ENCODE results near the gene TCF21.
"Not testable (repeated sequence)": the region's sequence is repeated elsewhere in the genome, so short reads cannot be mapped to it uniquely, and the experiment has no call there.

TCF21 gene

DNA sequence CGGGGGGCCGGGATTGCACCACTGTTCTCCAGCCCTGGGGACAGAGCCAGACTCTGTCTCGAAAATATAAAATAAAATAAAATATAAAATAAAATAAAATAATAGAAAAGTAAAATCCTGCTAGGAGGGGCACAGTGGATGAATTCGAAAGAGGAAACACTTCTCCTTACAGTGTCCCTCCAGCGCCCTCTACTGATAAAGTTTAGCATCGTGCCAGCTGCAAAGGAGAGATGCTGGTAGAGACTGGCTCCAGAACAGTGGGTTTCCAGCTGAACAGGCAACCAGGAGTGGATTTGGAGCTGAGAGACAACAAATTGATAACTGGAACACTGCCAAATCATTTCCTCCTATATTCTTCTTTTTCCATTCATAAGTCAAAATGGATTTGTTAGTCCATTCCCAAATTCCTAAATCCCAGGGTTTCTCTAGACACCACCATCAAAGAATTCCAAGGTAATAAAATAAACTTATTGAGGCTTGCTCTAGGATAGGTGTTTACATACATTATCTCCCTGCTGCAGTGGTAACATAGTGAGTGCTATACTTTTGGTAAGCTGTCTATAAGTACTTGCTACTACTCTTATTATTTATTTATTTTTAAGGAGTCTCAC lies 32.4 kb downstream of the TCF21 start:
- peak in 2 of 3 donors; percentile 13 to 42 for DNase-seq (ENCODE audit: low read depth in 3 of 3, low spot score in 1 of 3)

DNA sequence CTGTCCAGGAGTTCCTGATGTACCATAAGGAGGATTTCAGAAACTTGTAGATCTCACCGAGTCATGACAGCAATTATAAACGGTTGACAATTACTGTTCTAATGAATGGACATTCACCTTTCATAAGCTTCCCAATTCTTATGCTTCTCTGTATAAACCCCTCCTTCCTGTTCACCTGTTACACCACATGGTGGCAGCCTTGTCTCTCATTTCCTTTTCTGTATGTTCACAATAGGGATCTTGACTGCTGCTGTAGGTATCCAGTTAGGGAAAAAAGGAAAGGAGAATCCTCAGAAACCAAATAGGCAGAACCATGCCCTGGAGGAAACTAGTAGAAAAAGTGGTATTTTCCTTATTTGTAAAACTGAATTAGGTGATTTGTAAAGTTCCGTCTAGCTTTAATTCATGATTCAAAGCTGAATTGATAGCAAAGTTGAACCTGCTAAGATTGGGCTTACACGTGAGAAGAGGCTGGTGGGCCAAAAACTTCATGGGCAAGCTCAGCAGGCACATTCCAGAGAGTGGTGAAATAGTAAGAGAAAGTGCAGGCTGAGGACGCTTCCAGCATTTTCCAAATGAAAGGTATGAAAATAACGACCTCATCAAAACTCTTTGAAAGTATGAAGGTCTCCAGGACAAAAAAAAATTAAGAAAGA lies 35.2 kb downstream of the TCF21 start:
- DNase-seq (ENCODE audit: low read depth in 3 of 3, low spot score in 1 of 3) = peak in 2 of 3 donors; percentile 18 to 20

DNA sequence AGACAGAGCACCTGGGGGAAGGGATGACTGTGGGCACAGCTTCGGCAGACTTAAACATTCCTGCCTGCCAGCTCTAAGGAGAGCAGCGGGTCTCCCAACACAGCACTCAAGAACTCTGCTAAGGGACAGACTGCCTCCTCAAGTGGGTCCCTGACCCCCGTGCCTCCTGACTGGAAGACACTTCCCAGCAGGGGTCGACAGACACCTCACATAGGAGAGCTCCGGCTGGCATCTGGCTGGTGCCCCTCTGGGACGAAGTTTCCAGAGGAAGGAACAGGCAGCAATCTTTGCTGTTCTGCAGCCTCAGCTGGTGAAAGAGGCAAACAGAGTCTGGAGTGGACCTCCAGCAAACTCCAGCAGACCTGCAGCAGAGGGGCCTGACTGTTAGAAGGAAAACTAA lies 42.3 kb downstream of the TCF21 start:
- not testable (repeated sequence) for DNase-seq (ENCODE audit: low read depth in 3 of 3, low spot score in 1 of 3)

DNA sequence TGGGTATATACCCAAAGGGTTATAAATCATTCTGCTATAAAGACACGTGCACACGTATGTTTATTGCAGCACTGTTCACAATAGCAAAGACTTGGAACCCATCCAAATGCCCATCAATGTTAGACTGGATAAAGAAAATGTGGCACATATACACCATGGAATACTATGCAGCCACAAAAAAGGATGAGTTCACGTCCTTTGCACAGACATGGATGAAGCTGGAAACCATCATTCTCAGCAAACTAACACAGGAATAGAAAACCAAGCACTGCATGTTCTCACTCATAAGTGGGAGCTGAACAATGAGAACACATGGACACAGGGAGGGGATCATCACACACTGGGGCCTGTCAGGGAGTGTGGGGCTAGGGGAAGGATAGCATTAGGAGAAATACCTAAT lies 47.4 kb downstream of the TCF21 start:
- DNase-seq (ENCODE audit: low read depth in 3 of 3, low spot score in 1 of 3) = not testable (repeated sequence)

DNA sequence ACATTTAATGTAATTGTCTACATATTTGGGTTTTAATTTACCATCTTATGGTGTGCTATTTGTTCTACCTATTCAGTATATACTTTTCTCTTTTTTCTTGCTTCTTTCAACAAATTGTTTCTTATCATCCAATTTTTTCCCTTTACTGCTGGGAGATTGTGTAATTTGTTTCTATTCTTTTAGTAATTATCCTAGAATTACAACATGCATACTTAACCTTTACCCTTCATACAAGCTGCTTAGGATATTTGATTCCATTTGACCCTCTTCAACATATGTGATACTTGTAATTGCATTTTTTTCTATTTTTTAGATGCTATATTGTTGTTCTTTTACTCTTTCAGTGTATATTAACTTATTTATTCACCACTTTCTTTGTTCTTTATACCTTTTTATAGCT lies 49.0 kb downstream of the TCF21 start:
- DNase-seq (ENCODE audit: low read depth in 3 of 3, low spot score in 1 of 3) = no peak

DNA sequence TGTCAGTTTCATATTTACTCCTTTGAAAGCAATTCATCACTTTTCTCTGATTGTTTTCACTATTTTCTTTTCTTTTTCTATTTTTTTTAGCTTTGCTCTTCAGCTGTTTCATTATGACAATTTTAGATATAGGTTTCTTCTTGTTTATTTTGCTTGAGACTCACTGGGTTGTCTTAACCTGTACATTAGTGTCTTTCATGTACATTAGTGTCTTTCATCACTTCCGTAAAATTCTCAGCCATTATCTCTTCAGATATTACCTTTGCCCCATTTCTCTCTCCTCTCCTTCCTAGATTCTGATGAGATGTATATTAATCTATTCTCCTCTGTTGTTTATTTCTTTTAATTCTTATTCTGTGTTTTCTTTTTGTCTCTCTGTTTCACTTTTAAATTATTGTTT lies 49.6 kb downstream of the TCF21 start:
- DNase-seq (ENCODE audit: low read depth in 3 of 3, low spot score in 1 of 3) = no peak

DNA sequence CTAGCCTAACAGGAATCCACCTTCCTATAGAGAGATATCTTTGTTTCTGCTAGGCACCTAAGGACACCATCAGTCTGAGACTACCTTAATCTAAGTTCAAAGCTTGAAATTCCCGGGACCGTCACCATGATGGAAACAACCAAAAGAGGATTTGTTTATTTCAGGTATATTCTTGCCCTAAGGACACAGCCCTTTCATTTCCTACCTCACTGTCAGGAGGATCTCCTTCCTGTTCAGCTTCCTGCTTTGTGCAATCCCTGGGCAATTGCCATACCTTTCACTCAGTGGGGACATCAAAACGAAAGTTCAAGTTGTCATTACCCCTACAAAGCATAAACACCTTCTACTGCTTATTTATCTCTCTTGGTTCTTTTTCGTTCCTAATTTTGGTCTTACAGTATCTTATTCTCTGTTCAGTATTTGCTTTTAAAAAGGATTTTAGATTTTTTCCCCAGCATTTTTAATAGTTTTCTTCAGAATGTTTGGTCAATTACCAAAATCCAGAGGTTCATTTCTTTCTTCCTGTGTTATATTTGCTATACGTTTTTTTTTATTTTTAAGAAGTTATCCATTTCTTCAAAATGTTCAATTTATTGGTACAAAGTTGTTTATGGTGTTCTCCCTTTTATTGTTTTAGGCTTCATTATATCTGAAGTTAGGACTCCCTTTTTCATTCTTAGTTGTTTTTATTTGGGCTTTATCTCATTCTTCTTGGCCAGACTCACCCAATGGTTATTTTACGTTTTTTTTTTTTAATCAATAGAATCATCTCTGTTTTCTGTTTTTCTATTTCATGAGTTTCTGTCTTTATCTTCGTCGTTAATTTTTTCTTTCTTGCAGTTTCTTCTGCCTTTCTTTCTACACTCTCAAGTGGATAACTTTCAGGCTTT lies 51.1 kb downstream of the TCF21 start:
- DNase-seq (ENCODE audit: low read depth in 3 of 3, low spot score in 1 of 3) = no peak

Measured in stimulated activated CD4-positive, alpha-beta T cell treated with anti-CD3 and anti-CD28 coated beads, TNF-alpha, amount 100 ng/mL, for 1 hour (primary cell).